Mesendoderm (in vitro differentiated cells): ENCODE results near the gene DCAF17.
"Not testable (repeated sequence)": the region's sequence is repeated elsewhere in the genome, so short reads cannot be mapped to it uniquely, and the experiment has no call there.

Experiments
- DNase-seq: peaks from one replicate; pipeline ENCODE4 v3.0.0; 2013
- H2AK5ac ChIP-seq: 2 replicates; pipeline ENCODE4 v1.6.1; 2013; ENCODE audit warnings: low read length, inconsistent platforms
- H2BK120ac ChIP-seq: 2 replicates; pipeline ENCODE4 v1.6.1; 2013; ENCODE audit warnings: low read depth, mild to moderate bottlenecking, low read length, moderate library complexity, mixed read lengths
- H2BK15ac ChIP-seq: replicated peaks from 2 replicates; pipeline ENCODE4 v1.6.1; 2013; ENCODE audit warnings: low read depth, mild to moderate bottlenecking, moderate library complexity
- H2BK5ac ChIP-seq: 2 replicates; pipeline ENCODE4 v1.6.1; 2013; ENCODE audit warnings: low read length, inconsistent platforms
- H3K18ac ChIP-seq: 2 replicates; pipeline ENCODE4 v1.6.1; 2013; ENCODE audit warnings: mild to moderate bottlenecking, low read length, mixed read lengths
- H3K23ac ChIP-seq: one replicate; pipeline ENCODE4 v1.6.1; 2013; ENCODE audit warnings: low read length
- H3K27ac ChIP-seq: 2 replicates; pipeline ENCODE4 v1.5.1; 2013; ENCODE audit warnings: low read depth, mild to moderate bottlenecking, inconsistent platforms, low read length, moderate library complexity
- H3K27me3 ChIP-seq: 2 replicates; pipeline ENCODE4 v1.6.1; 2013; ENCODE audit warnings: low read length, control low read depth, mild to moderate bottlenecking, inconsistent platforms; ENCODE audit not compliant: insufficient read depth, poor library complexity
- H3K36me3 ChIP-seq: 2 replicates; pipeline ENCODE4 v1.6.1; 2013; ENCODE audit warnings: low read length, inconsistent platforms; ENCODE audit not compliant: control insufficient read depth, insufficient read depth
- H3K4ac ChIP-seq: one replicate; pipeline ENCODE4 v1.6.1; 2013; ENCODE audit warnings: low read depth, mild to moderate bottlenecking, low read length, moderate library complexity
- H3K4me1 ChIP-seq: 2 replicates; pipeline ENCODE4 v1.6.1; 2013; ENCODE audit warnings: low read depth, low read length, inconsistent platforms; ENCODE audit not compliant: control insufficient read depth
- H3K4me2 ChIP-seq: 2 replicates; pipeline ENCODE4 v1.6.1; 2013; ENCODE audit warnings: low read length
- H3K4me3 ChIP-seq: 2 replicates; pipeline ENCODE4 v1.5.1; 2013; ENCODE audit warnings: mild to moderate bottlenecking, low read length
- H3K56ac ChIP-seq: one replicate; pipeline ENCODE4 v1.6.1; 2013; ENCODE audit warnings: low read length
- H3K79me1 ChIP-seq: 2 replicates; pipeline ENCODE4 v1.6.1; 2013; ENCODE audit warnings: low read length, inconsistent platforms
- H3K79me2 ChIP-seq: 2 replicates; pipeline ENCODE4 v1.6.1; 2013; ENCODE audit warnings: mild to moderate bottlenecking, low read length; ENCODE audit not compliant: control insufficient read depth, insufficient read depth
- H3K9ac ChIP-seq: 2 replicates; pipeline ENCODE4 v1.6.1; 2013; ENCODE audit warnings: low read length, inconsistent platforms
- H4K5ac ChIP-seq: one replicate; pipeline ENCODE4 v1.6.1; 2013; ENCODE audit warnings: low read length
- H4K8ac ChIP-seq: one replicate; pipeline ENCODE4 v1.6.1; 2013; ENCODE audit warnings: low read depth, mild to moderate bottlenecking, control low read depth, low read length, moderate library complexity
- WGBS: extraction: QIAGEN DNeasy Blood & Tissue Kit; methylation state at CpG from one replicate; pipeline ENCODE4 v1.1.7; 2013; ENCODE audit warnings: low lambda C conversion rate, missing lambda C conversion rate; ENCODE audit not compliant: insufficient coverage; ENCODE audit errors: extremely low coverage; 5-methylcytosine and 5-hydroxymethylcytosine counted together

The DCAF17 gene

DNA sequence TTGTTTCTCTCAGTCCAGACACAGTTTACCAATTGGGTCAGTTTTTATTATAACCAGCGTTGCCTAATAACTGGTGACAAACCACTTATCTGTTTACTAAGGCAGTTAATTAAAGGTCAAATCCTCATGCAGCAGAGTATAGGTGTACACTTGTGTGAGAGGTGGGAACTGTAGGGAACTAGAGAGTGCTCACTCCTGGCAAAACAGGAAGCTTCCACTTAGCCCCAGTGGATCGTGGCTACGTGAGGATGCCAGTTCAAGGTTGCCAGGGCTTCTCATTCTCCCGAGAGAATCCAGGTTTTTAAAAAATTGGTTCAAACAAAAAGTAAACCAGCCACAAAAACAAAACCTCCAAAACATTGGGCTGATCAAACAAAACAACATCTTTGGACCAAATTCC, 96.4 kb downstream of the DCAF17 start:
- Histone ChIP-seq H3K4ac (no peak overlapping the region), H2BK120ac (no peak overlapping the region), H3K18ac (no peak overlapping the region), H3K9ac (no peak overlapping the region), H3K27me3 (no peaks in the 10 kb centered on the region), H3K4me3 (no peak overlapping the region), H3K4me1 (no peaks in the 10 kb centered on the region), H3K4me2 (no peak overlapping the region), H3K36me3 (no peaks in the 10 kb centered on the region), H3K27ac (no peak overlapping the region), H2BK5ac (no peak overlapping the region), H4K8ac (no peak overlapping the region), H3K79me1 (no peaks in the 10 kb centered on the region), H4K5ac (no peak overlapping the region), H3K56ac (no peak overlapping the region), H2BK15ac (no peak overlapping the region), H2AK5ac (no peak overlapping the region), H3K23ac (no peak overlapping the region), H3K79me2 (no peaks in the 10 kb centered on the region)
- no CpG with 5 or more reads among the region's 4 CpGs for WGBS
- DNase-seq, result no peak

DNA sequence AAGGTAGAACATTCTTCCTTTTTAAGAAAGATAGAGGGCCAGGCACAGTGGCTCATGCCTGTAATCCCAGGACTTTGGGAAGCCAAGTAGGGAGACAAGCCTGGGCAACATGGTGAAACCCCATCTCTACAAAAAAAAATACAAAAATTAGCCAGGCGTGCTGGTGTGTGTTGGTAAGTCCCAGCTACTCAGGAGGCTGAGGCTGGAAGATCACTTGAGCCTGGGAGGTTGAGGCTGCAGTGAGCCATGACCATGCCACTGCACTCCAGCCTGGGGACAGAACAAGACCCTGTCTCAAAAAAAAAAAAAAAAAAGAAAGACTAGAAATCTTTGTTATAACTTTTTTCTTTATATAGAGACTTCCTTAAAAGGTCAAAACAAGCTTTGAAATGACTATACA, 96.8 kb downstream of the DCAF17 start:
- H4K8ac ChIP-seq, H4K5ac ChIP-seq, H3K18ac ChIP-seq, H2AK5ac ChIP-seq, H3K9ac ChIP-seq, H3K4me3 ChIP-seq, H3K79me2 ChIP-seq, H2BK120ac ChIP-seq, H3K4ac ChIP-seq, H3K4me2 ChIP-seq, H3K27me3 ChIP-seq, H2BK5ac ChIP-seq, H3K4me1 ChIP-seq, H3K56ac ChIP-seq, H3K27ac ChIP-seq, H2BK15ac ChIP-seq, H3K36me3 ChIP-seq, DNase-seq, H3K23ac ChIP-seq, H3K79me1 ChIP-seq: not testable (repeated sequence)
- no CpG with 5 or more reads among the region's 1 CpG for WGBS

DNA sequence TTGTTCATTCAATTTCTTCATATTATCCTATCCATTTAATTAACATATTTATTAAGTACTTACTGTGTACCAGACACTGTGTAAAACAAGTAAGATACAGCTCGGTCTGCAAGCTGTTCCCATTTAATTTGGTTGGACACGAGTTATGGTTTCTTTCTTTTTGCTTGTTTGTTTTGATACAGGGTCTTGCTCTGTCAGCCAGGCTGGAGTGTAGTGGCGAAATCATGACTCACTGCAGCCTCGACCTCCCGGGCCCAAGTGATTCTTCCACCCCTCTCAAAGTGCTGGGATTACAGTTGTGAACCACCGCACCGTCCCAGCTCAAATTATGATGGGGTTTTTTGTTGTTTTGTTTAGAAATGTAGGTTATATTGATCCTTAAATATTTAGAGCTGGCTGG, 97.3 kb downstream of the DCAF17 start:
- Histone ChIP-seq H3K9ac (no peak overlapping the region), H2AK5ac (no peak overlapping the region), H3K79me2 (no peaks in the 10 kb centered on the region), H3K36me3 (no peaks in the 10 kb centered on the region), H3K56ac (no peak overlapping the region), H3K23ac (no peak overlapping the region), H3K18ac (no peak overlapping the region), H4K5ac (no peak overlapping the region), H3K4me1 (no peaks in the 10 kb centered on the region), H3K4me3 (no peak overlapping the region), H2BK120ac (no peak overlapping the region), H3K27me3 (no peaks in the 10 kb centered on the region), H3K27ac (no peak overlapping the region), H2BK15ac (no peak overlapping the region), H2BK5ac (no peak overlapping the region), H4K8ac (no peak overlapping the region), H3K4ac (no peak overlapping the region), H3K79me1 (no peaks in the 10 kb centered on the region), H3K4me2 (no peak overlapping the region)
- no peak for DNase-seq
- no CpG with 5 or more reads among the region's 7 CpGs for whole genome bisulfite sequencing

DNA sequence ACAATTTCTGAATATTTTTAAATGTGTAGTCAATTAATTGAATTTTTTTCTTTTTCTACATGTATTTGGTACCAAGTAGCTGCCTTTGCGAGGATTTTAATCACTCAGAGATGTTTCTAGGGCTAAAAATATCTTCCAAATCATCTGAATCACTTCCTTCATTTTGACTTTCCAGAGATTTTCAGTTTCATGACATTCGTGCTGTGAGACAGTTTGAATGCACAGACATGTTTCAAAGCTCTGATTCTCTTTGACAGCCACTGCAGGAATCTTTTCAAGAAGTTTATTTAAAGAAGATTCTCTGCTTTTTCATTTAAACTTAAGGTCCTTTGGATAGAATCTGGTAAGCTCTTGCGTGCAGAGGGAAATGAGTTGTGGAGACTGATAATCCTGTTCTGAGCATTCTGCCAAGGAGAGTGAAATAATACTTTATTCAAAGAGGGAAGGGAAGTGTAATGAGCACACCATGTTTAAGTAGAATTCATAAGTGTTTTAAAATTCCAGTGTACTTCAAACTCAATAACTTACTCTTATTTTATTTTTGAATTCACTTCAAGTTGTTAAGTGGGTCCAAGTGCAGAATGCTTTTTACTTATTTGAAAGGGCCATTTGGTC, 97.9 kb downstream of the DCAF17 start:
- Histone ChIP-seq H3K18ac (no peak overlapping the region), H3K23ac (no peak overlapping the region), H2BK5ac (no peak overlapping the region), H3K79me1 (peaks cover under 1% of the 10 kb centered on the region), H3K4me2 (no peak overlapping the region), H3K4me1 (no peaks in the 10 kb centered on the region), H2BK120ac (no peak overlapping the region), H3K27ac (no peak overlapping the region), H4K5ac (no peak overlapping the region), H3K56ac (no peak overlapping the region), H3K27me3 (no peaks in the 10 kb centered on the region), H2BK15ac (no peak overlapping the region), H3K4ac (no peak overlapping the region), H3K9ac (no peak overlapping the region), H3K4me3 (no peak overlapping the region), H3K36me3 (no peaks in the 10 kb centered on the region), H4K8ac (no peak overlapping the region), H2AK5ac (no peak overlapping the region), H3K79me2 (no peaks in the 10 kb centered on the region)
- no CpG with 5 or more reads among the region's 3 CpGs for WGBS
- DNase-seq, result no peak

DNA sequence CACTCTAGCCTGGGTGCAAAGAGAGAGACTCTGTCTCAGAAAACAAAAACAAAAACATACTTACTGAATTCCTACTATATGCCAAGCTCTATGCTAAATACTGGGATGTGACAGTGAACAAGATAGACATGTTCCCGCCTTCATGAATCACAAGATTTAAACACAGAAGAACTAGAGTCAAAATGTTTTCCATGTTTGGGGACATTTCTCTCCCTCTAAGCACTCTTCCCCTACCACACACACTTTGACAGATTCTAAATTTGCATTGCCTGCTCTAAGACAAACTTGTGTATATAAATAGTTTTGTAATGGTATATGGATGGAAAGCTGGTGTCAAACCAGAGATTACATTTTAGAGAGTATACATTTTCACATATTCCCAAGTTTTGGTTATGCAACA, 99.3 kb downstream of the DCAF17 start:
- no peak overlapping the region for H3K18ac ChIP-seq
- no peak overlapping the region for H4K5ac ChIP-seq
- H3K4me1 ChIP-seq, result no peaks in the 10 kb centered on the region
- H3K9ac ChIP-seq, result no peak overlapping the region
- no peak overlapping the region for H3K23ac ChIP-seq
- no CpG with 5 or more reads among the region's 1 CpG for WGBS
- no peak overlapping the region for H3K4me2 ChIP-seq
- no peak for DNase-seq
- no peak overlapping the region for H2BK15ac ChIP-seq
- no peaks in the 10 kb centered on the region for H3K79me2 ChIP-seq
- H3K27ac ChIP-seq, result no peak overlapping the region
- no peak overlapping the region for H4K8ac ChIP-seq
- H3K36me3 ChIP-seq, result no peaks in the 10 kb centered on the region
- H3K4me3 ChIP-seq, result no peak overlapping the region
- no peak overlapping the region for H2AK5ac ChIP-seq
- H2BK5ac ChIP-seq, result no peak overlapping the region
- no peak overlapping the region for H3K4ac ChIP-seq
- H3K27me3 ChIP-seq, result no peaks in the 10 kb centered on the region
- H3K79me1 ChIP-seq, result peaks cover 1% of the 10 kb centered on the region
- no peak overlapping the region for H3K56ac ChIP-seq
- no peak overlapping the region for H2BK120ac ChIP-seq
